UCSD-AML1 (cell line): ENCODE data around the gene SHROOM2.
"Not testable (repeated sequence)": the region's sequence is repeated elsewhere in the genome, so short reads cannot be mapped to it uniquely, and the experiment has no call there.

Experiments used
- DNase-seq: peaks from one replicate; lab custom pipeline; 2025; ENCODE audit not compliant: unreplicated experiment; lab: John Stamatoyannopoulos, UW

Gene SHROOM2

GRCh38 chrX:9829308-9830267, 43.4 kb downstream of the SHROOM2 start:
- no peak for DNase-seq

DNA sequence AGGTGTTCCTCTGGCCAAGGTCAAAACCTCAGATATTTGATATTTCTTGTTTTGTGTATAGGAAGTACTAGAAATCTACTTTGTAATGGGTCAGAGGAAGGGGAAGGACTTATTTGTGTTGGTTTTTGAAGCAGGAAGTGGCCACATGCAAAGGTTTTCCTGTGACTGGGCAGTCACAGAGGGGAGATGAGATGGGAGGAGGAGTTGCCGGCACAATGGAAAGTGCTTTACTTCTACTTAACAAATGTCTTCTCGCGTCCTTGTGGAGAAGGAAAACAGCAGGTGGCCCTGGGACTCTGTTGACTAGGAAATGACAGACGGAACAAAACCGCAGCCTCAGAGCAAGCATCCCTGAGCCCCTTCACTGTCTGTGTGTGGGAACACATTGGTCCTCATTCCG, 46.6 kb downstream of the SHROOM2 start:
- DNase-seq = peak; percentile 32

DNA sequence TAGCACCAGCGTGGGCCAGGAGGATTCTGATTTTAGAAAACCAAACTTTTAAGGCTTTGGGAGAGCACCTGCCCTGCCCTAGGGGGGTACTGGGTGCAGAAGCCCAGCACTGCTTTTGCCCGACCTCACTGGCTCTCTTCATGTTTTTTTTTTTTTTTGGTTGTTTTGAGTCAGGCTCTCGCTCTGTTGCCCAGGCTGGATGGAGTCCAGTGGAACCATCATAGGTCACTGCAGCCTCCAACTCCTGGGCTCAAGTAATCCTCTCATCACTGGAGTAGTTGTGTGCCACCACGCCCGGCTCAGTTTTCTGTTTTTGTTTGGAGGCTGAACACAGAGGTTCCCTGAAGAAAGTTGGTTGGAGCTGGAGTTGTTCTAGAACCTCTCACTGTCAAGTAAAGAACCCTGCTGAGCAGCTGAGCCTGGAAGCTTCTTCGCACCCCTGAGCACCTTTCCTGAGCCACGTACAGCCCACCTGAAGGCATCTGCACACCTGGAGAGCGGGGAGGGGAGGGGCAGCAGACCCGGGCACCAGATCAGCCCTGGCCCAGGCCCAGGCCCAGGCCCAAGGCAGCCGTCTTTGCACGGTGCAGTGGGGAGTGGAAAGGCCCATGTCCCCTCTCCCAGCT, 49.5 kb downstream of the SHROOM2 start:
- no peak for DNase-seq

DNA sequence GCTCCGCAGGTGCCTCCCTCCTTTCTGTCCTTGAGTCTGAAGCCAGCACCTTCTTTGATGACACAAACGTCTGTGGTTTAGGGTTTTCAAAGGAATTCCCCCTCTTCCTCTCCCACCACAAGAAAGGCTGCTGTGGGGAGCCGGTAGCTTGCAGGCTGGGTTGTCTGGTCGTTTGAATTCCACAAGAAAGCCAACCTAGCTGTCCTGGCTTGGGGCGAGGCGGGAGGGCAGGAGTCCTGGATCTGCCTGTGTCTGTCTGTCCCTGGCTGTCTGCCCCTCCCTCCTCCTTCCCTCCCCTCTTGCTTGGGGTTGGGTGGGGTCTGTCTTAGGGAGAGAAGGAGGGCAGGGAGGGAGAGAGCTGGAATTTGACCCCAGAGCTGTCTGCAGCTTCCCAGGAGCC, 56.3 kb downstream of the SHROOM2 start:
- no peak for DNase-seq

- DNase-seq = no peak
Measured at GRCh38 chrX:9844936-9845577, 58.8 kb downstream of the SHROOM2 start.

GRCh38 chrX:9845578-9845952, 59.3 kb downstream of the SHROOM2 start:
- no peak for DNase-seq

- DNase-seq = no peak
Measured at GRCh38 chrX:9846631-9847030, 60.4 kb downstream of the SHROOM2 start.

GRCh38 chrX:9847071-9847470, 60.8 kb downstream of the SHROOM2 start:
- DNase-seq = no peak

- no peak for DNase-seq
Measured at GRCh38 chrX:9848718-9849479, 62.7 kb downstream of the SHROOM2 start.

GRCh38 chrX:9851890-9852289, 65.7 kb downstream of the SHROOM2 start:
- DNase-seq = no peak

DNA sequence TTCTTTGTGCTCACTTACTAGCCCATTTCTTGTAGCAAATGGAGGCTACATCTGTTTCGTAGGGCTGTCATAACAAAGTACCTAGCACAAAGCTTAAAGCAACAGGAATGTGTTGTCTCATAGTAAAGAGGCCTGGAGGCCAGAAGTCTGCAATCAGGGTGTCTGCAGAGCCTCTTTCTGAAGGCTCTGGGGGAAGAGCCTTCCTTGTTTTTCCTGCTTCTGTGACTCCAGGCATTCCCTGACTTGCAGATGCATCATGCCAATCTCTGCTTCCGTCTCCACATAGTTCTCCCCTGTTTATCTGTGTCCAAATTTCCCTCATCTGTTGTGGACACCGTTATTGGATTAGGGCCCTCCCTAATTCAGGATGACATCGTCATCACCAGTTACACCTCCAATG, 67.1 kb downstream of the SHROOM2 start:
- DNase-seq = no peak

DNA sequence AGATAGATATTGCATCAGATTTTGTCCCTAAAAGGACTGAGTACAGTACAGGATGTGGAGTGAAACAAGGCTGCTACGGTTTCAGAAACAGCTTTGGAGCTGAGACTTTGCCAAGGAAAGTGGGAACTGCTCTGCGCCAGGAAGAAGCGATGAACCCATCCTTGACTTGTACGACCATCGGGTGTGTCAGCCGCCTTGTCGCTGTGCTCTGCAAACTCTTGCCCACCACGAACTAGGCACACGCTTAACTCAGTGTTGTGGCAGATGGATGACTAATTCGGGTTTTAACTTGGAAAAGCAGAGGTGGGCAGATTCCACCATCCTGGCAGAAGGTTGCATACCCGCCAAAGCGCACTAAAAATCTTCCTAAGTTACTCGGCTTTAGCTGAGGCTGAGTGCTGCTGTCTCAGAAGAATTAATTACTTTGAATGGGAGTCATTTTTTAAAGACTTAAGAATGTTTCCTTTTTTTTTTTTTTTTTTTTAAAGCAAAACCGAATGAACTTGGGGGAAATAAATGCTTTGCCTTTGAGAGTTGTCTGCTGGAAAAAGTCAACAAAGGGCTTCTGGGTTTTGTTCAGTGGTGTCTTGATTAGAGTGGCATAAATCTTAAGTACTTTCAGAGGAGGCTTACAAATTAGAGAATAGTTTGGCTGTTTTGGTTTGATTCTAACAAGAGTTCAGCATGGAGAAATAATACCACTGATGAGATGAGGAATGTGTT, 69.5 kb downstream of the SHROOM2 start:
- no peak for DNase-seq

- no peak for DNase-seq
Measured at GRCh38 chrX:9856588-9856987, 70.4 kb downstream of the SHROOM2 start.

DNA sequence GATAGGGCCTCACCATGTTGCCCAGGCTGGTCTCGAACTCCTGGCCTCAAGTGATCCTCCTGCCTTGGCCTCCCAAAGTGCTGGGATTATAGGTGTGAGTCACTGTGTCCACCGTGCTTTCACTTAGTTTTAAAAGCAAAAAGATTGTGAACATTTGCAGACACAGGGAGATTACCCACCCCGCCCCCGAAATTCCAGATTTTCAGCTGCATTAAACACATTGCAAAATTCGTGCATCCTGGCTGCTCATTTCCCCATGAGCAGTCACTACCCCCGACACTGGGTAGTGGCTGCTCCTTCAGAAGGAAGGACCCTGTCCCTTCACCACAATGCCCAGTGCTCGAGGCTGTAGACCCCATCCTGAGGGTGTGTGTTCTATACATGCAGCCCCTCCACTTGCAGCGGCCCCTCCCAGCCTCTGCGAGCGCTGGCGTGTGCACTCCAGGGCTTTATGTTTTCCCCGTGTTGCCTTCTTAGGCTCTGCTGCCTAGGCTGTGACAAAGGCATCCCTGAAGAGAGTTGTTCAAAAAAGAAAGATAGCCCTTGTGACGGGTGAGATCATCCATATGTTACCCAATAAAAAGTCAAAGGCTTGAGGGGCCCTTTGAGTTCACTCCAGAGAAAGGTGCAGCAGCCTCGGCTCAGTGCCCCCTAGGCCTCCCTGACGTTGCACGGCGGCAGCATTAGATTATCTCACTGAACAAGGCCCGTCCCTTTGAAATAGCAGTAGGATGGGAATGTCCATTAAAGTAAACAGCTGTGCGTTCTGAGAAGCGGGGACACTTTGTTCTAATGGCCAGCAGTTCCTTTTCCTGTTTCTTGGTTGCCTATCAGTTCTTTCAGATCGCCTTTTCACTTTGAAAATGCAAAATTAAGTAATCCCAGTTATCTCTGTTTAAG, 71.6 kb downstream of the SHROOM2 start:
- DNase-seq = no peak

GRCh38 chrX:9858684-9859083, 72.5 kb downstream of the SHROOM2 start:
- not testable (repeated sequence) for DNase-seq

GRCh38 chrX:9859711-9860555, 73.7 kb downstream of the SHROOM2 start:
- no peak for DNase-seq

DNA sequence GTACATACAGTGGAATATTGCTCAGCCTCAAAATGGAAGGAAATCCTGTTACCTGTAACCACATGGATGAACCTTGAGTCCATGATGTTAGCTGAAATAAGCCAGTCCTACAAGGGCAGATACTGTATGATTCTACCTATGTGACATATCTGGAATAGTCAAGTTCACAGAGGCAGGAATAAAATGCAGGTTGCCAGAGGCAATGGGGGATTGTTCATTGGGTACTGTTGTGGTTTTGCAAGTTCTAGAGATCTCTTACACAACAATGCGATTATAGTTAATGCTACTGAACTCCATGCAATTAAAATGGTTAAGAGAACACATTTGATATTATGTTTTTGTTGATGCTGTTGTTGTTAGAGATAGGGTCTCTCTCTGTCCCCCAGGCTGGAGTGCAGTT, 74.6 kb downstream of the SHROOM2 start:
- DNase-seq = no peak

GRCh38 chrX:9861711-9862110, 75.5 kb downstream of the SHROOM2 start:
- DNase-seq = no peak

DNA sequence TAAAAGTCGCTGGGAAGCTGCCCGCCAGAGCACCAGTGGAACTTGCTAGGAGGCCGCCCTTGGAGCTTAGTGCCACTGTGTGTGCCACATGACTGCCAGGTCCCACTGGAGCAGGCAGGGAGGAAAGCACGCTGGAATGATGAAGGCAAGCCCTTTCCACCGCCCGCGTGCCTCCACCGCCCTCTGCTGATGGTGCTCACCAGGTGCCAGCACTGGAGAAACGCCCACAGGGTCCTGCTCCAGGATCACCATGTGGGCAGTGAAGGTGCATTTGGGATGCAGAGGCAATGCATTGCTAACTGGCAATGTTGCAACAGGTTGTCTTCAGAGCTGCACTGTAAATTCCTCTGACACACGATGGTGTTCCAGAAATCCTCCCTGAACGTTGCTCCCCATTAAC, 76.3 kb downstream of the SHROOM2 start:
- no peak for DNase-seq
